Epithelial cell of esophagus (primary cell): ENCODE measurements around the gene SUV39H2.

Experiments used
- DNase-seq: peaks from one replicate; pipeline ENCODE4 v3.0.0; 2010; ENCODE audit warnings: low read depth
- H3K4me3 ChIP-seq: 2 replicates; pipeline ENCODE4 v1.5.1; 2011; ENCODE audit warnings: mild to moderate bottlenecking, low read length, control low read depth
- CTCF ChIP-seq: IDR thresholded peaks from 2 replicates; pipeline ENCODE4 v1.5.1; 2011; ENCODE audit warnings: low read depth, mild to moderate bottlenecking, low read length, control low read depth, inconsistent platforms; ENCODE audit not compliant: insufficient read depth; ENCODE audit errors: missing control alignments

Gene SUV39H2

GRCh38 chr10:14878266-14879123 is at the start of gene SUV39H2:
TSS of gene SUV39H2 (plus strand) at chr10:14878866. CDS start at chr10:14878889, 23 bp downstream.
- TF ChIP-seq CTCF: no peak
- H3K4me3 ChIP-seq: peak within 1 kb of the TSS; percentile 96
- peak; percentile 97 for DNase-seq

- no peak overlapping the region for H3K4me3 ChIP-seq
- no peak for TF ChIP-seq CTCF
- no peak for DNase-seq
These were observed 45.6 kb upstream of the SUV39H2 start for GRCh38 chr10:14833106-14833505.

GRCh38 chr10:14836208-14836607 is 42.5 kb upstream of the SUV39H2 start:
- H3K4me3 ChIP-seq: no peak overlapping the region
- DNase-seq: no peak
- no peak for TF ChIP-seq CTCF

GRCh38 chr10:14837003-14837756 is 41.5 kb upstream of the SUV39H2 start:
- TF ChIP-seq CTCF: no peak
- DNase-seq: peak; percentile 54
- peak overlapping the region; percentile 96 for H3K4me3 ChIP-seq

GRCh38 chr10:14837757-14838581 is 40.7 kb upstream of the SUV39H2 start, which contains the start of the genes CDNF, HSPA14 and MSANTD7:
TSS of gene CDNF (minus strand) at chr10:14838037. CDS start at chr10:14837946, 91 bp downstream.
TSS of gene HSPA14 (plus strand) at chr10:14838306. CDS start at chr10:14838403, 97 bp downstream.
TSS of gene MSANTD7 (plus strand) at chr10:14838306. CDS start at chr10:14842285, 3,979 bp downstream.
- peak; percentile 99 for DNase-seq
- peak within 1 kb of the TSS; percentile 96 for H3K4me3 ChIP-seq
- no peak for TF ChIP-seq CTCF

- peak overlapping the region; percentile 96 for H3K4me3 ChIP-seq
- DNase-seq: peak; percentile 24
- no peak for TF ChIP-seq CTCF
These were observed 39.9 kb upstream of the SUV39H2 start for GRCh38 chr10:14838582-14839304.
